HL-60 (cell line): Measurements from ENCODE around the gene UVSSA.

Source experiments
- DNase-seq, 2 experiments: peaks; one replicate each; pipeline ENCODE4 v3.0.0-alpha.2; 2010 to 2020; ENCODE audit warnings: low read depth in 1 of 2, low spot score in 1 of 2
- H3K27ac ChIP-seq: fragments of 250-450 bp; sonication (Bioruptor Pico); replicated peaks from 2 replicates; pipeline ENCODE4 v1.5.1; 2020; ENCODE audit warnings: mild to moderate bottlenecking, moderate library complexity
- H3K27me3 ChIP-seq: fragments of 250-450 bp; sonication (Bioruptor Pico); 2 replicates; pipeline ENCODE4 v1.5.1; 2021; ENCODE audit warnings: mild to moderate bottlenecking, moderate library complexity; ENCODE audit not compliant: insufficient read depth, poor library complexity, severe bottlenecking
- H3K4me3 ChIP-seq: replicated peaks from 2 replicates; pipeline ENCODE4 v1.5.1; 2011; ENCODE audit warnings: mild to moderate bottlenecking, control low read depth, low read length; ENCODE audit not compliant: insufficient read depth
- CTCF ChIP-seq: IDR thresholded peaks from one replicate; pipeline ENCODE4 v1.5.1; 2011; ENCODE audit warnings: low read length, control low read depth, inconsistent platforms; ENCODE audit not compliant: insufficient read depth
- GABPA ChIP-seq: IDR thresholded peaks from 2 replicates; pipeline ENCODE4 v1.6.1; 2012; ENCODE audit warnings: low read depth
- POLR2AphosphoS5 ChIP-seq: IDR thresholded peaks from 2 replicates; pipeline ENCODE4 v1.6.1; 2012; ENCODE audit warnings: low read depth
- REST ChIP-seq: IDR thresholded peaks from 2 replicates; pipeline ENCODE4 v1.6.1; 2012; ENCODE audit warnings: low read depth; ENCODE audit not compliant: insufficient replicate concordance
- SPI1 ChIP-seq: IDR thresholded peaks from 2 replicates; pipeline ENCODE4 v1.6.1; 2012; ENCODE audit warnings: low read depth, mild to moderate bottlenecking, borderline replicate concordance

UVSSA gene

GRCh38 chr4:1364217-1364616 is 17.2 kb downstream of the UVSSA start:
- Histone ChIP-seq H3K27me3 (no peaks in the 10 kb centered on the region), H3K27ac (no peak overlapping the region), H3K4me3 (no peak overlapping the region)
- TF ChIP-seq CTCF, result no peak
- no peak for TF ChIP-seq POLR2AphosphoS5
- TF ChIP-seq REST, result no peak
- TF ChIP-seq GABPA, result no peak
- TF ChIP-seq SPI1, result no peak
- no peak for DNase-seq

- Histone ChIP-seq H3K4me3 (no peak overlapping the region), H3K27me3 (no peaks in the 10 kb centered on the region), H3K27ac (no peak overlapping the region)
- no peak for DNase-seq
- TF ChIP-seq REST (no peak), CTCF (no peak), POLR2AphosphoS5 (no peak), SPI1 (no peak), GABPA (no peak)
These were observed 17.7 kb downstream of the UVSSA start for GRCh38 chr4:1364748-1365147.

GRCh38 chr4:1365271-1366178 is 18.5 kb downstream of the UVSSA start:
- no peak for DNase-seq

More at GRCh38 chr4:1365271-1366178, 18.5 kb downstream of the UVSSA start:
- Histone ChIP-seq H3K27me3 (no peaks in the 10 kb centered on the region), H3K4me3 (no peak overlapping the region), H3K27ac (no peak overlapping the region)
- TF ChIP-seq CTCF, result no peak
- no peak for TF ChIP-seq POLR2AphosphoS5
- TF ChIP-seq SPI1, result no peak
- TF ChIP-seq GABPA, result no peak
- TF ChIP-seq REST, result no peak
